Spinal cord (tissue), 10 donors: Measurements from ENCODE around the gene TIPRL. TPM values are rescaled to one million over a fixed set of nuclear protein-coding genes. Genes with fewer than 3 reads are reported as not detected.

Source experiments
- DNase-seq, 6 donors: peaks; one replicate each; pipeline versions ENCODE4 v3.0.0 to v3.0.0-alpha.2; 2013 to 2015; ENCODE audit warnings: low spot score in 6 of 6, low read depth in 4 of 6
- H3K27ac ChIP-seq: one replicate; pipeline ENCODE4 v1.5.1; 2013; ENCODE audit warnings: low read depth, low read length, control low read depth
- H3K27me3 ChIP-seq: one replicate; pipeline ENCODE4 v1.6.1; 2013; ENCODE audit warnings: low read length; ENCODE audit not compliant: control insufficient read depth, insufficient read depth
- H3K36me3 ChIP-seq: one replicate; pipeline ENCODE4 v1.6.1; 2013; ENCODE audit warnings: low read length; ENCODE audit not compliant: control insufficient read depth, insufficient read depth
- H3K4me1 ChIP-seq: one replicate; pipeline ENCODE4 v1.6.1; 2013; ENCODE audit warnings: low read length; ENCODE audit not compliant: control insufficient read depth, insufficient read depth
- H3K4me3 ChIP-seq: one replicate; pipeline ENCODE4 v1.5.1; 2013; ENCODE audit warnings: low read depth, low read length, control low read depth
- H3K9me3 ChIP-seq: one replicate; pipeline ENCODE4 v1.6.1; 2013; ENCODE audit warnings: low read length; ENCODE audit not compliant: control insufficient read depth, insufficient read depth
- WGBS: methylation state at CpG from one replicate; pipeline ENCODE4 v1.1.5; 2013; ENCODE audit warnings: missing lambda C conversion rate; ENCODE audit not compliant: insufficient coverage; 5-methylcytosine and 5-hydroxymethylcytosine counted together
- polyA plus RNA-seq, 2 donors: library from polyadenylated mRNA; unstranded; fragments of 120-200 nt; gene quantifications; one replicate each; pipeline ENCODE4 v1.2.1, GENCODE V29; 2013; ENCODE audit not compliant: insufficient read length in 2 of 2
- total RNA-seq, 2 donors: library from RNA; depleted of rRNA in 1 of 2; stranded (reverse); fragments of 120-200 nt in 1 of 2; fragments of >200 nt in 1 of 2; gene quantifications; one replicate each; pipeline versions ENCODE4 v1.2.3 to v1.2.4, GENCODE V29; 2013 to 2014
- donor health status: healthy.

TIPRL gene
- total and polyA plus RNA-seq, 4 donors = 43.1 to 73.2 (median 52.1) TPM

GRCh38 chr1:168155910-168156309, 22.9 kb upstream of the TIPRL start:
- Histone ChIP-seq H3K27me3 (no peaks in the 10 kb centered on the region), H3K36me3 (no peaks in the 10 kb centered on the region), H3K4me1 (no peaks in the 10 kb centered on the region), H3K9me3 (no peaks in the 10 kb centered on the region), H3K27ac (no peak overlapping the region), H3K4me3 (no peak overlapping the region)
- DNase-seq = no peak
- no CpG with 5 or more reads among the region's 4 CpGs for WGBS

GRCh38 chr1:168157638-168158037, 21.1 kb upstream of the TIPRL start:
- no peak overlapping the region for H3K27ac ChIP-seq
- H3K4me1 ChIP-seq = no peaks in the 10 kb centered on the region
- H3K4me3 ChIP-seq = no peak overlapping the region
- no peak for DNase-seq
- no peaks in the 10 kb centered on the region for H3K9me3 ChIP-seq
- H3K27me3 ChIP-seq = no peaks in the 10 kb centered on the region
- H3K36me3 ChIP-seq = no peaks in the 10 kb centered on the region

GRCh38 chr1:168159251-168159650, 19.5 kb upstream of the TIPRL start:
- WGBS = no CpG with 5 or more reads among the region's 1 CpG
- no peaks in the 10 kb centered on the region for H3K4me1 ChIP-seq
- H3K36me3 ChIP-seq = no peaks in the 10 kb centered on the region
- no peak for DNase-seq
- no peaks in the 10 kb centered on the region for H3K27me3 ChIP-seq
- H3K9me3 ChIP-seq = no peaks in the 10 kb centered on the region
- no peak overlapping the region for H3K27ac ChIP-seq
- H3K4me3 ChIP-seq = no peak overlapping the region

GRCh38 chr1:168159979-168160378, 18.8 kb upstream of the TIPRL start:
- Histone ChIP-seq H3K27me3 (no peaks in the 10 kb centered on the region), H3K4me3 (no peak overlapping the region), H3K27ac (no peak overlapping the region), H3K36me3 (no peaks in the 10 kb centered on the region), H3K9me3 (no peaks in the 10 kb centered on the region), H3K4me1 (no peaks in the 10 kb centered on the region)
- DNase-seq = no peak
- WGBS = no CpG with 5 or more reads among the region's 1 CpG

- WGBS = 50% methylated on average over 1 of the region's 2 CpGs
- H3K9me3 ChIP-seq = no peaks in the 10 kb centered on the region
- no peaks in the 10 kb centered on the region for H3K4me1 ChIP-seq
- no peak overlapping the region for H3K4me3 ChIP-seq
- no peak overlapping the region for H3K27ac ChIP-seq
- no peaks in the 10 kb centered on the region for H3K27me3 ChIP-seq
- no peaks in the 10 kb centered on the region for H3K36me3 ChIP-seq
- DNase-seq = peak in 2 of 6 donors; percentile 33 to 44
Measured at GRCh38 chr1:168161459-168161858, 17.3 kb upstream of the TIPRL start.

GRCh38 chr1:168163670-168164069, 15.1 kb upstream of the TIPRL start:
- Histone ChIP-seq H3K4me1 (no peaks in the 10 kb centered on the region), H3K9me3 (no peaks in the 10 kb centered on the region), H3K4me3 (no peak overlapping the region), H3K36me3 (no peaks in the 10 kb centered on the region), H3K27me3 (no peaks in the 10 kb centered on the region), H3K27ac (no peak overlapping the region)
- no peak for DNase-seq
- WGBS = no CpG with 5 or more reads among the region's 3 CpGs

GRCh38 chr1:168164771-168165170, 14.0 kb upstream of the TIPRL start:
- H3K4me1 ChIP-seq = no peaks in the 10 kb centered on the region
- 89% methylated on average over 2 of the region's 3 CpGs for WGBS
- no peaks in the 10 kb centered on the region for H3K27me3 ChIP-seq
- H3K27ac ChIP-seq = no peak overlapping the region
- DNase-seq = no peak
- no peaks in the 10 kb centered on the region for H3K36me3 ChIP-seq
- no peaks in the 10 kb centered on the region for H3K9me3 ChIP-seq
- H3K4me3 ChIP-seq = no peak overlapping the region

GRCh38 chr1:168167806-168168205, 11.0 kb upstream of the TIPRL start:
- no peaks in the 10 kb centered on the region for H3K4me1 ChIP-seq
- no peak for DNase-seq
- no peak overlapping the region for H3K4me3 ChIP-seq
- WGBS = 40% methylated on average over 1 of the region's 2 CpGs
- no peak overlapping the region for H3K27ac ChIP-seq
- no peaks in the 10 kb centered on the region for H3K9me3 ChIP-seq
- no peaks in the 10 kb centered on the region for H3K36me3 ChIP-seq
- no peaks in the 10 kb centered on the region for H3K27me3 ChIP-seq

GRCh38 chr1:168170564-168171508, 7.9 kb upstream of the TIPRL start:
- Histone ChIP-seq H3K36me3 (no peaks in the 10 kb centered on the region), H3K4me1 (no peaks in the 10 kb centered on the region), H3K9me3 (no peaks in the 10 kb centered on the region), H3K27me3 (no peaks in the 10 kb centered on the region), H3K27ac (no peak overlapping the region), H3K4me3 (no peak overlapping the region)
- 71% methylated on average over 2 of the region's 7 CpGs for WGBS
- DNase-seq = no peak

GRCh38 chr1:168172250-168172915, 6.4 kb upstream of the TIPRL start:
- Histone ChIP-seq H3K27ac (no peak overlapping the region), H3K9me3 (no peaks in the 10 kb centered on the region), H3K4me1 (no peaks in the 10 kb centered on the region), H3K36me3 (no peaks in the 10 kb centered on the region), H3K27me3 (no peaks in the 10 kb centered on the region), H3K4me3 (no peak overlapping the region)
- 90% methylated on average over 2 of the region's 3 CpGs for WGBS
- no peak for DNase-seq
